Liver (tissue), 3 donors: ENCODE data around the gene HMX2.

Experiments used
- CTCF ChIP-seq: fragments of 150-350 bp; IDR thresholded peaks from 2 replicates; pipeline ENCODE4 v1.5.1; 2017; ENCODE audit warnings: improper control_type of control experiment, low read depth, low read length; ENCODE audit not compliant: missing input control
- FOXA1 ChIP-seq: IDR thresholded peaks from 2 replicates; pipeline ENCODE4 v1.6.1; 2016; ENCODE audit warnings: antibody characterized with exemption
- RAD21 ChIP-seq, 2 donors: IDR thresholded peaks; 2 replicates each; pipeline ENCODE4 v1.6.1; 2016; ENCODE audit warnings: antibody characterized with exemption in 2 of 2, mild to moderate bottlenecking in 2 of 2
- TAF1 ChIP-seq: conservative IDR thresholded peaks from 2 replicates; pipeline ENCODE4 v1.6.1; 2016; ENCODE audit warnings: antibody characterized with exemption, mild to moderate bottlenecking
- TF ChIP-seq, protein P1 (sequence below): IDR thresholded peaks from 2 replicates; pipeline ENCODE4 v1.6.1; 2016; ENCODE audit warnings: antibody characterized with exemption
- TF ChIP-seq, protein P2 (sequence below): IDR thresholded peaks from 2 replicates; pipeline ENCODE4 v1.6.1; 2016; ENCODE audit warnings: antibody characterized with exemption, mild to moderate bottlenecking
- donor health status: healthy.
- donor health status: healthy.

- TF ChIP-seq CTCF: no peak
- TF ChIP-seq, protein P1, sequence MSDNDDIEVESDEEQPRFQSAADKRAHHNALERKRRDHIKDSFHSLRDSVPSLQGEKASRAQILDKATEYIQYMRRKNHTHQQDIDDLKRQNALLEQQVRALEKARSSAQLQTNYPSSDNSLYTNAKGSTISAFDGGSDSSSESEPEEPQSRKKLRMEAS: no peak
- no peak for TF ChIP-seq FOXA1
- TF ChIP-seq RAD21 (IDR thresholded peaks at IDR 0.05): no peak
- TF ChIP-seq, protein P2, sequence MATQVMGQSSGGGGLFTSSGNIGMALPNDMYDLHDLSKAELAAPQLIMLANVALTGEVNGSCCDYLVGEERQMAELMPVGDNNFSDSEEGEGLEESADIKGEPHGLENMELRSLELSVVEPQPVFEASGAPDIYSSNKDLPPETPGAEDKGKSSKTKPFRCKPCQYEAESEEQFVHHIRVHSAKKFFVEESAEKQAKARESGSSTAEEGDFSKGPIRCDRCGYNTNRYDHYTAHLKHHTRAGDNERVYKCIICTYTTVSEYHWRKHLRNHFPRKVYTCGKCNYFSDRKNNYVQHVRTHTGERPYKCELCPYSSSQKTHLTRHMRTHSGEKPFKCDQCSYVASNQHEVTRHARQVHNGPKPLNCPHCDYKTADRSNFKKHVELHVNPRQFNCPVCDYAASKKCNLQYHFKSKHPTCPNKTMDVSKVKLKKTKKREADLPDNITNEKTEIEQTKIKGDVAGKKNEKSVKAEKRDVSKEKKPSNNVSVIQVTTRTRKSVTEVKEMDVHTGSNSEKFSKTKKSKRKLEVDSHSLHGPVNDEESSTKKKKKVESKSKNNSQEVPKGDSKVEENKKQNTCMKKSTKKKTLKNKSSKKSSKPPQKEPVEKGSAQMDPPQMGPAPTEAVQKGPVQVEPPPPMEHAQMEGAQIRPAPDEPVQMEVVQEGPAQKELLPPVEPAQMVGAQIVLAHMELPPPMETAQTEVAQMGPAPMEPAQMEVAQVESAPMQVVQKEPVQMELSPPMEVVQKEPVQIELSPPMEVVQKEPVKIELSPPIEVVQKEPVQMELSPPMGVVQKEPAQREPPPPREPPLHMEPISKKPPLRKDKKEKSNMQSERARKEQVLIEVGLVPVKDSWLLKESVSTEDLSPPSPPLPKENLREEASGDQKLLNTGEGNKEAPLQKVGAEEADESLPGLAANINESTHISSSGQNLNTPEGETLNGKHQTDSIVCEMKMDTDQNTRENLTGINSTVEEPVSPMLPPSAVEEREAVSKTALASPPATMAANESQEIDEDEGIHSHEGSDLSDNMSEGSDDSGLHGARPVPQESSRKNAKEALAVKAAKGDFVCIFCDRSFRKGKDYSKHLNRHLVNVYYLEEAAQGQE: no peak
- TF ChIP-seq TAF1: no peak
Observed at GRCh38 chr10:123187781-123188180, 39.8 kb downstream of the HMX2 start.
